HCT116 (cell line): ENCODE measurements around the gene IRGC. TPM values are rescaled to one million over a fixed set of nuclear protein-coding genes. Genes with fewer than 3 reads are reported as not detected.

Source experiments
- ATAC-seq: fragments of 200-7000 bp; cut with Tn5 transposase; 2 replicates; pipeline ENCODE4 v1.9.1; 2020; ENCODE audit warnings: mild to moderate bottlenecking, moderate library complexity
- BruUV-seq: library from RNA; stranded (reverse); fragments of 400-500 nt; replicated peaks from 2 replicates; lab custom pipeline; 2021; lab: Mats Ljungman, UMichigan
- CTCF ChIA-PET: fragments of 300-600 bp; sonication (Branson Sonifier 250); formaldehyde crosslinking; loops from one replicate; lab custom pipeline; 2021; ENCODE audit warnings: antibody characterized with exemption; lab: Charles Lee
- POLR2A ChIA-PET: fragments of 300-600, 350-600 bp; sonication (Branson Sonifier 250); formaldehyde crosslinking; loops from one replicate; lab custom pipeline; 2021; ENCODE audit warnings: antibody characterized with exemption; lab: Charles Lee
- RAD21 ChIA-PET, 2 experiments: fragments of 300-600 bp; sonication (Branson Sonifier 250); formaldehyde crosslinking; loops; one replicate each; lab custom pipeline; 2023; ENCODE audit warnings: low total read pairs in 2 of 2; ENCODE audit not compliant: uncharacterized antibody in 2 of 2, unreplicated experiment in 2 of 2, low non-redundant PET in 1 of 2; lab: Charles Lee
- DNase-seq: peaks from one replicate; pipeline ENCODE4 v3.0.0-alpha.2; 2010; ENCODE audit warnings: low read depth, low spot score
- H2AFZ ChIP-seq: fragments of 200-600 bp; shearing (Covaris generic), sonication (generic); 2 replicates; pipeline ENCODE4 v1.6.1; 2017; ENCODE audit warnings: low read depth, mixed run types, mixed read lengths, antibody characterized with exemption, low read length; ENCODE audit not compliant: poor library complexity, severe bottlenecking
- H3K27ac ChIP-seq: 2 replicates; pipeline ENCODE4 v1.5.1; 2012; ENCODE audit warnings: low read depth, low read length
- H3K27me3 ChIP-seq: fragments of 200-600 bp; sonication (generic); 2 replicates; pipeline ENCODE4 v1.6.1; 2016; ENCODE audit warnings: mixed run types, low read length, mixed read lengths; ENCODE audit not compliant: insufficient read depth
- H3K36me3 ChIP-seq, 2 experiments: fragments of 200-500 bp in 1 of 2; fragments of 200-600 bp in 1 of 2; sonication (Bioruptor generic) in 1 of 2; sonication (generic) in 1 of 2; 2 replicates each; pipeline versions ENCODE4 v1.5.1 to v1.6.1; 2014 to 2016; ENCODE audit warnings: low read length in 2 of 2, inconsistent platforms in 1 of 2, mixed read lengths in 1 of 2, mixed run types in 1 of 2; ENCODE audit not compliant: insufficient read depth in 2 of 2, control insufficient read depth in 1 of 2
- H3K4me1 ChIP-seq, 2 experiments: fragments of 200-600 bp in 1 of 2; sonication (generic) in 1 of 2; 2 replicates each; pipeline versions ENCODE4 v1.5.1 to v1.6.1; 2012 to 2017; ENCODE audit warnings: low read length in 2 of 2, inconsistent platforms in 1 of 2, mild to moderate bottlenecking in 1 of 2, mixed read lengths in 1 of 2, mixed run types in 1 of 2, moderate library complexity in 1 of 2; ENCODE audit not compliant: insufficient read depth in 2 of 2, control insufficient read depth in 1 of 2
- H3K4me2 ChIP-seq: fragments of 200-600 bp; sonication (generic); 2 replicates; pipeline ENCODE4 v1.6.1; 2017; ENCODE audit warnings: mixed run types, low read length, mixed read lengths
- H3K4me3 ChIP-seq, 2 experiments: fragments of 200-600 bp in 1 of 2; sonication (generic) in 1 of 2; replicated peaks in 1 of 2; 2 replicates each; pipeline ENCODE4 v1.5.1; 2011 to 2016; ENCODE audit warnings: low read length in 2 of 2, control low read depth in 1 of 2, low read depth in 1 of 2, mild to moderate bottlenecking in 1 of 2, mixed read lengths in 1 of 2, mixed run types in 1 of 2
- H3K79me2 ChIP-seq: fragments of 200-600 bp; sonication (generic); 2 replicates; pipeline ENCODE4 v1.6.1; 2017; ENCODE audit warnings: mild to moderate bottlenecking, mixed run types, low read length, moderate library complexity, mixed read lengths; ENCODE audit not compliant: insufficient read depth
- H3K9ac ChIP-seq: fragments of 200-600 bp; sonication (generic); 2 replicates; pipeline ENCODE4 v1.6.1; 2016; ENCODE audit warnings: low read length, mixed read lengths
- H3K9me2 ChIP-seq: fragments of 200-600 bp; sonication (generic), shearing (Covaris generic); 2 replicates; pipeline ENCODE4 v1.6.1; 2017; ENCODE audit warnings: mixed run types, mild to moderate bottlenecking, moderate library complexity; ENCODE audit not compliant: insufficient read depth
- H3K9me3 ChIP-seq, 2 experiments: fragments of 200-500 bp in 1 of 2; fragments of 200-600 bp in 1 of 2; sonication (Bioruptor generic) in 1 of 2; sonication (generic) in 1 of 2; 2 replicates each; pipeline ENCODE4 v1.6.1; 2014 to 2017; ENCODE audit warnings: low read length in 2 of 2, mixed read lengths in 2 of 2, inconsistent platforms in 1 of 2, low read depth in 1 of 2, mild to moderate bottlenecking in 1 of 2, mixed run types in 1 of 2, moderate library complexity in 1 of 2; ENCODE audit not compliant: control insufficient read depth in 1 of 2, insufficient read depth in 1 of 2
- H4K20me1 ChIP-seq: fragments of 200-600 bp; sonication (generic), shearing (Covaris generic); 2 replicates; pipeline ENCODE4 v1.6.1; 2017; ENCODE audit warnings: mixed run types, mild to moderate bottlenecking, moderate library complexity; ENCODE audit not compliant: insufficient read depth
- CEBPB ChIP-seq: IDR thresholded peaks from 2 replicates; pipeline ENCODE4 v1.6.1; 2012; ENCODE audit warnings: low read depth
- EGR1 ChIP-seq: IDR thresholded peaks from 2 replicates; pipeline ENCODE4 v1.6.1; 2012; ENCODE audit warnings: low read depth
- ELF1 ChIP-seq: IDR thresholded peaks from 2 replicates; pipeline ENCODE4 v1.6.1; 2012; ENCODE audit warnings: low read depth, borderline replicate concordance
- EZH2phosphoT487 ChIP-seq: fragments of 200-600 bp; IDR thresholded peaks from 2 replicates; pipeline ENCODE4 v1.6.1; 2018; ENCODE audit warnings: antibody characterized with exemption, borderline replicate concordance
- FOSL1 ChIP-seq: IDR thresholded peaks from 2 replicates; pipeline ENCODE4 v1.6.1; 2012; ENCODE audit warnings: low read depth
- JUND ChIP-seq: IDR thresholded peaks from 2 replicates; pipeline ENCODE4 v1.6.1; 2012
- POLR2A ChIP-seq: IDR thresholded peaks from 2 replicates; pipeline ENCODE4 v1.7.0; 2011; ENCODE audit warnings: borderline replicate concordance; ENCODE audit not compliant: insufficient read depth, insufficient read length; ENCODE audit errors: extremely low read depth
- POLR2AphosphoS5 ChIP-seq: IDR thresholded peaks from 2 replicates; pipeline ENCODE4 v1.6.1; 2011; ENCODE audit warnings: mild to moderate bottlenecking, low read depth, low read length, moderate library complexity
- RAD21 ChIP-seq: IDR thresholded peaks from 2 replicates; pipeline ENCODE4 v1.6.1; 2012; ENCODE audit warnings: low read depth, mild to moderate bottlenecking
- SIN3A ChIP-seq: IDR thresholded peaks from 2 replicates; pipeline ENCODE4 v1.6.1; 2012; ENCODE audit warnings: low read depth
- SP1 ChIP-seq: IDR thresholded peaks from 2 replicates; pipeline ENCODE4 v1.6.1; 2012; ENCODE audit warnings: low read depth
- YY1 ChIP-seq: IDR thresholded peaks from 2 replicates; pipeline ENCODE4 v1.6.1; 2011; ENCODE audit warnings: low read length, low read depth, moderate library complexity, mild to moderate bottlenecking; ENCODE audit not compliant: insufficient replicate concordance; ENCODE audit errors: extremely low read depth
- ZBTB33 ChIP-seq: IDR thresholded peaks from 2 replicates; pipeline ENCODE4 v1.6.1; 2011; ENCODE audit warnings: mild to moderate bottlenecking, low read length, moderate library complexity; ENCODE audit not compliant: insufficient replicate concordance; ENCODE audit errors: extremely low read depth
- ZFX ChIP-seq: fragments of 450-650 bp; IDR thresholded peaks from 2 replicates; pipeline ENCODE4 v1.6.1; 2017
- intact Hi-C: fragments of 100-400 bp; cut with micrococcal nuclease; formaldehyde crosslinking; loops from 2 replicates; pipeline ENCODE4 v1.10.0; 2022
- total RNA-seq: library from RNA; stranded (reverse); gene quantifications from one replicate; pipeline ENCODE4 v1.2.1, GENCODE V29; 2021; ENCODE audit not compliant: unreplicated experiment

The IRGC gene
- total RNA-seq, 1 experiment from 2014 or later, result not detected

- H3K9me2 ChIP-seq, result no peaks in the 10 kb centered on the region
- no peaks in the 10 kb centered on the region for H3K27me3 ChIP-seq
- TF ChIP-seq CEBPB (no peak), JUND (no peak), EGR1 (no peak), POLR2AphosphoS5 (no peak), EZH2phosphoT487 (no peak), YY1 (no peak), POLR2A (no peak), ZFX (no peak), SP1 (no peak), RAD21 (no peak), ELF1 (no peak), ZBTB33 (no peak), FOSL1 (no peak), SIN3A (no peak)
- no peak overlapping the region for H3K4me2 ChIP-seq
- H2AFZ ChIP-seq, result no peak overlapping the region
- no peaks in the 10 kb centered on the region; the same call in 1 of the 2 replicates for H3K79me2 ChIP-seq
- H3K9me3 ChIP-seq, result no peaks in the 10 kb centered on the region
- intact Hi-C loops, result no loop called here
- H3K27ac ChIP-seq, result no peak overlapping the region
- CTCF ChIA-PET, result interaction anchor here (0.6 kb wide), 1 partner anchor 8 kb away, joined by 3 read pairs; no protein-coding TSS in a partner anchor
- BruUV-seq, result TSS peak; percentile 14
- DNase-seq, result no peak
- no peak overlapping the region for H3K9ac ChIP-seq
- no peaks in the 10 kb centered on the region for H4K20me1 ChIP-seq
- POLR2A ChIA-PET, result no interaction called here
- H3K4me3 ChIP-seq, result no peak overlapping the region
- RAD21 ChIA-PET, result no interaction called here
- peaks cover 36 to 71% of the 10 kb centered on the region in 2 experiments for H3K36me3 ChIP-seq
- H3K4me1 ChIP-seq, result peaks cover 20 to 24% of the 10 kb centered on the region in 2 experiments
- ATAC-seq, result no peak
Observed at GRCh38 chr19:43735957-43736356, 20.1 kb downstream of the IRGC start.
